WI38 (cell line): Measurements from ENCODE around the gene NFIA.

Source experiments
- H3K4me3 ChIP-seq: 2 replicates; pipeline ENCODE4 v1.5.1; 2011; ENCODE audit warnings: low read depth, mild to moderate bottlenecking, control low read depth, low read length
- TF ChIP-seq, protein P1 (sequence below): IDR thresholded peaks from 2 replicates; pipeline ENCODE4 v1.5.1; 2012; ENCODE audit warnings: low read depth, mild to moderate bottlenecking, control low read depth, low read length

NFIA gene

DNA sequence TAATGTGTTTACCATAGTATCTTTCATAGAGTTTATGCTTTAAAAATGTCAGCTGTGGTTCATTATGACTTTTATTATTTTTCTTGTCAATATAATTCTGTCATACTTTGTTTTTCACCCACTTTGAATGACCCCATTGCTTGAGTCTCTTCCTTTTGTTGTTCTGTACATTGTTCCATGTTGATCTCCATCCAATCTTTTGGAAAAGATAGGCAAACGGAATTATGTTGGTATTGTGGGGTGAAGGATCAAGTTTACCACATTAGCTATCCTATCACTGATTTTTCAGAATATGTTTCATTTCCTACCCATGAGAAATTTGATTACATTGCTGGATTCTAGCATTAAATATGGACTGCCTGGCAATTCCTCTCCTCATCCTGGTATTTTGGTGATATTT is 196.6 kb downstream of the NFIA start:
- no peak overlapping the region for H3K4me3 ChIP-seq
- TF ChIP-seq, protein P1, sequence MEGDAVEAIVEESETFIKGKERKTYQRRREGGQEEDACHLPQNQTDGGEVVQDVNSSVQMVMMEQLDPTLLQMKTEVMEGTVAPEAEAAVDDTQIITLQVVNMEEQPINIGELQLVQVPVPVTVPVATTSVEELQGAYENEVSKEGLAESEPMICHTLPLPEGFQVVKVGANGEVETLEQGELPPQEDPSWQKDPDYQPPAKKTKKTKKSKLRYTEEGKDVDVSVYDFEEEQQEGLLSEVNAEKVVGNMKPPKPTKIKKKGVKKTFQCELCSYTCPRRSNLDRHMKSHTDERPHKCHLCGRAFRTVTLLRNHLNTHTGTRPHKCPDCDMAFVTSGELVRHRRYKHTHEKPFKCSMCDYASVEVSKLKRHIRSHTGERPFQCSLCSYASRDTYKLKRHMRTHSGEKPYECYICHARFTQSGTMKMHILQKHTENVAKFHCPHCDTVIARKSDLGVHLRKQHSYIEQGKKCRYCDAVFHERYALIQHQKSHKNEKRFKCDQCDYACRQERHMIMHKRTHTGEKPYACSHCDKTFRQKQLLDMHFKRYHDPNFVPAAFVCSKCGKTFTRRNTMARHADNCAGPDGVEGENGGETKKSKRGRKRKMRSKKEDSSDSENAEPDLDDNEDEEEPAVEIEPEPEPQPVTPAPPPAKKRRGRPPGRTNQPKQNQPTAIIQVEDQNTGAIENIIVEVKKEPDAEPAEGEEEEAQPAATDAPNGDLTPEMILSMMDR: no peak

DNA sequence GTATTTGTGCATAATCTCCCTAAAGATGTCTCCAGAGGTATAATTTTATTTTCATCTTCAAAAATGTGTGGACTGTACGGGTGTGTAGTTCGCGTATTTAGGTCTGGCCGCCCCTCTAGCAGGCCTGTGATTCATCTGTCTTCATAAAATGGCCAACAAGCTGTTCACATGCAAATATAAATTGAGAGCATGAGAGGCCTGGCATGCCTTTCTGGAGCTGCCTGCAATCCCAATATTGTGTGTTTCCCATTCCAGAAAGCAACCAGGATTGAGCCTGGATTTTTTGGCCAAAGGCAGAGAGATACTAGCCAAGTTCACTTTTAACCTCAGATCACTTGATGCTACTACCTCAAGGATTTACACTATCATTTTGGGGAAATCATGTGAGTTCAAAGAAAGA is 197.2 kb downstream of the NFIA start:
- TF ChIP-seq, protein P1: no peak
- H3K4me3 ChIP-seq: no peak overlapping the region

GRCh38 chr1:61280452-61280851 is 198.1 kb downstream of the NFIA start:
- no peak overlapping the region for H3K4me3 ChIP-seq
- TF ChIP-seq, protein P1: no peak

- no peak overlapping the region for H3K4me3 ChIP-seq
- TF ChIP-seq, protein P1: no peak
Measured at GRCh38 chr1:61282387-61282786, 200.0 kb downstream of the NFIA start.

DNA sequence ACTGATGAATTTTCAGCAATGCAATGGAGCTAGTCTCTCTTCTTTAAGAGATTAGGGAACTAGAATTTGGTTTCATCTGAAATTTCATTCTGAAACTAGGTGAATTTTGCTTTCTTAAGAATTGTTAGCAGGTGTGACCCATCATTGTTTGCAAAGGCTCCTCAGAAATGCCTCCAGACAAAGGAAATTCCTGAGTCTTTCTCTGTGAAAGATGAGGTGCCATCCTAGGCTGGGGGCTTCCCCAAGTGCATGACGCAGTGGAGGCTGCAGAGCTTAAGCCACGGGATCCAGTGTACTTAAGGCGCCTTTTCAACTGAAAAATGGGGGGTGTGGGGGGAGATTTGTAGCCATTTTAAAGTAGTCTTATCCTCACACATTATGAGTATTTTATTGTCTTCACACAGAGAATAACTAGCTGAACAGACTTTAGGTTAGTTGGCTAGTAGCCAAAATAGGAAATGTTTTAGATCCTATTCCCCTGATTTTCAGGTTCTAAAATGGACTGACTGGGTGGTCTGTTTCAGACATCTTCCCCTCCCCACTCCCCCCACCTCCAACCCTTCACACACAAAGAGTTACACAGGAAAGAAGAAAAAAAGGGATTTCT is 202.0 kb downstream of the NFIA start:
- TF ChIP-seq, protein P1: no peak
- H3K4me3 ChIP-seq: no peak overlapping the region

DNA sequence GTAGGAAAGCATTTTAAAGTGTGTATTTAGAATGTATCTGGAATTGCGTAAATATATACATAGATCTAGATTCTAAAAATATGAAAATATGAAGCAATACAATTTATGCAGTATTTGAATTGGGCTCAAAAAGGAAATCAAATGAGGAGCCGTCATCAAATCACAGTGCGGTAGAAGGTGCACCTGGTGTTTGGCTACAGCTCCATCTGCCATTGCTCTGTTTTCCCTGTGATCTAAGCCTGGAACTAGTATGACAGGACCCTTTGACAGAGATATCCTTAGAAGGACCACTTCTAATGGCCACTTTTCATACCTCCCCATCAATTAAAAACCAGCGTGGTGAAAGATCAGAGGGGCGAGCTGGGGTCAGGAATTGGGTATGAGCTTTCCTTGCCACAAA is 202.6 kb downstream of the NFIA start:
- H3K4me3 ChIP-seq: no peak overlapping the region
- TF ChIP-seq, protein P1: no peak

- no peak overlapping the region for H3K4me3 ChIP-seq
- TF ChIP-seq, protein P1: no peak
Measured at GRCh38 chr1:61285371-61285885, 203.1 kb downstream of the NFIA start.
